ENCODE data around the gene POLN. TPM values are rescaled to one million over a fixed set of nuclear protein-coding genes. Genes with fewer than 3 reads are reported as not detected.

POLN gene
- total RNA-seq, 1 donor from 2014 or later, result 2.2 TPM

GRCh38 chr4:2264481-2265041, 22.6 kb upstream of the POLN start:
- ATAC-seq (no peak), DNase-seq (ENCODE audit: low spot score) (no peak)

DNA sequence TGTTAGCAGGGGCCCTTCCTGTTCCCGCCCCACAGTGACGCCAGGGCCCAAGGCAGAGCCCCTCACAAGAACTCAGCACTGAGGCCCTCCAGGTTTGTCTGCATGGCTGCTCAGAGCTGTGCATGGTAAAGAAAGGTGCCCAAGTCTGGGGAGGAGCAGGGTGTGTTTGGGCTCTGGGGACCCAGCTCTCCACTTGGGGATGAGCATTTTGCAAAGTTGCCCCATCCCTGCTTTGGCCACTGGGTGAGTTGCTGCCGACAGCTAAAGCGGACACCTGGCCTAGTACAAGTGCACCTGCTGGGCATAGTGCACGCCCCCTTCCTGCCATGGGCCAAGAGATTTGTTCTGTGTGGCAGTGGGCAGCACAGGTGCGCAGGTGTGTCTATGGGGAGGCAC, 22.0 kb upstream of the POLN start:
- ATAC-seq (no peak), DNase-seq (ENCODE audit: low spot score) (no peak)

DNA sequence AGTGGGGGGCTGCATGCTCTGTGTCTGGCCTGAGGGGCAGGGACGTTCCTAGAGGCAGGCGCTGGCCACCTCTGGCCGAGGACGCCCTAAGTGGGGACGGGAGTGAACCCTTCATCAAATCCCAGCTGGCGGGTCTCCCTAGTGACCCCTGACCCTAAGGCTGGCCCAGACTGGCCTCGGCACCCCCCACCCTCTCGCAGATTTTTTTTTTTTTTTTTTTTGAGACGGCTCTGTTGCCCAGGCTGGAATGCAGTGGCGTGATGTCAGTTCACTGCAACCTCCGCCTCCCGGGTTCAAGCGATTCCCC, 21.0 kb upstream of the POLN start:
- ATAC-seq (no peak), DNase-seq (ENCODE audit: low spot score) (no peak)

DNA sequence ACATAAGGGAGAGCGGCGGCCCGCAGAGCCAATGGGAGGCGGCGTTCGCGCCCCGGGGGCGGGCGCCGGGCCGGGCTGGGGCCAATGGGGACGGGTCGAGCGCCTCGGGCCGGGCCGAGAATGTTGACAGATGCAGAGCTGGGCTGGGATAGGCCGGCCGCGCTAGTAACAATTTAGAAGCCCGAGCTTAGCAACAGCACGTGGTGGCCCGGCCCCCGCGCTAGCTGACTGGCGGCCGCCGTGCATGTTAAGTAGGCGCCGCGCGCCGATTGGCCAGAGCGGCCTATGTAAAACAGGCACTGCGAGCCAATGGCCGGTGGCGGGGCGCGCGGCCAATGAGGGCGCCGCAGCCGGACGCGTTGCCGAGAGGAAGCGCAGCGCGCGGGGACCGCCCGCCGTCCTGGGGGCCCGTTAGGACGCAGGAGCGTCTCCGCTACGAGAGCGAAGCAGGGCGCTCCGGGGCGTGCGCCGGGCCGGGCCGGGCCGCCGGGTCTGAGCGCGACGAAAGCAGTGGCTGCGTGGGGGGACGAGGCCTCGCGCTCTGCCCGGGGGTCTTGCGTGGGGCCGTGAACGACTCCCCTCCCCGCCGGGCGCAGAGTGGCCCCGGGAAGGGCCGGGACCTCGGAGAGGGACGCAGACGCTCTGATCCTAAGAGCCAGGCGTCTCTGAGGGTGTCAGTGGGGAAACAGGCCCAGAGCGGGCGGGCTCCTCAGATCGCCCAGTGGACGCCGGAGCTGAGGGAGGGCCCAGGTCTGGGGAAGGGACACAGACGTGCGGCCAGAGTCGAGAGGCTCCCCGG, 20.4 kb upstream of the POLN start:
- ATAC-seq (peak; percentile 87), DNase-seq (ENCODE audit: low spot score) (peak; percentile 100)

DNA sequence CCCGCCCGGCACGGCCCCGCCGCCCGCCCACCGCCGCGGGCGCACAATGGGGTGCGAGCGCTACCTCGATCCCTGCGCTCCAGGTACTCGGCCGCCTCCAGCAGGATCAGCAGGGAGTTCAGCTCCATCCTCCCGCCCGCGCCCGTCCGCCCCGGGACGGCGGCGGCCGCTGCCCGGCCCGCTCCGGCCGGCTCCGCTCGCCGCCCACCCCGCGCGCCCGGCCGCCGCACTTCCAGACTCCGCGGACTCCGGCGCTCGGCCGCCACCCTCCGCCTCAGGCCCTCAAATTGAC, 19.9 kb upstream of the POLN start, which contains the start of gene MXD4:
TSS of gene MXD4 (minus strand) at position 257 of the 292 bp plus-strand sequence. CDS start at position 128, 129 bp downstream.
- ATAC-seq, result no peak

DNA sequence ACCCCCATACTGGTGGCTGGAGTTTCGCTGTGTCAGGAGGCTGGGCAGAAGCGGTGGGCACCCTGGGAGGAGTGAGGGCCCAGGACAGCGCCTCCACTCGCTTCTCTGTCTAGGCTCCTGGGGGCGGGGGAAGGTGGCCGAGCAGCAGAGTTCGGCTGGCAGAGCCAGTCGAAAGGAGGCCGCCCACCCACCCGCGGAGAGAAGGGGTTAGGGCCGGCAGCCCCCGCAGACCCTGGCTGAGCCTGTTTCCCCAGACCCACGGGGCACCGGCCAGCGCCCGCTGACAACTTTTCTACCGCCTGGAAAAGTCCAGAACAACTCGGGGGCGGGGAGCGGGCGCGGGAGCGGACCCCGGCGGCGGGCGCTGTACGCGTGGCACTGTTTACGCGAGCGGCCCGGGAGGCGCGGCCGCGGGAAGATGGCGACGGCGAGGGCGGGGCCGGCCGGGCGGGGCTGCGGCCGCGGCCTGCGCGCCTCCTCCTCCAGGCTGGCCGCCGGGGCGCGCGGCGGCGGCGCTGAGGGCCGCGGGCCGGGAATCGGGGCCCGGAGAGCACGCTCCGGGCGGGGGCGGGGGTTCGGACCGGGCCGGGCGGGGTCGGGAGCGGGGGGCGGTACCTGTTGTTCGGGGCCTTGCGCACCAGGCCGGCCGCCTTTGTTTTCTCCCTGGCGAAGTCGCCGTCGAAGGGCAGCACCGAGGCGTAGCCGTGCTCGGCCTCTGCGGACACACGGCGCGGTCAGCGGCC, 19.4 kb upstream of the POLN start:
- ATAC-seq, result peak; percentile 35
- DNase-seq (ENCODE audit: low spot score), result peak; percentile 63

More for the DNA sequence above, 19.9 kb upstream of the POLN start, which contains the start of gene MXD4:
- no peak for DNase-seq (ENCODE audit: low spot score)

DNA sequence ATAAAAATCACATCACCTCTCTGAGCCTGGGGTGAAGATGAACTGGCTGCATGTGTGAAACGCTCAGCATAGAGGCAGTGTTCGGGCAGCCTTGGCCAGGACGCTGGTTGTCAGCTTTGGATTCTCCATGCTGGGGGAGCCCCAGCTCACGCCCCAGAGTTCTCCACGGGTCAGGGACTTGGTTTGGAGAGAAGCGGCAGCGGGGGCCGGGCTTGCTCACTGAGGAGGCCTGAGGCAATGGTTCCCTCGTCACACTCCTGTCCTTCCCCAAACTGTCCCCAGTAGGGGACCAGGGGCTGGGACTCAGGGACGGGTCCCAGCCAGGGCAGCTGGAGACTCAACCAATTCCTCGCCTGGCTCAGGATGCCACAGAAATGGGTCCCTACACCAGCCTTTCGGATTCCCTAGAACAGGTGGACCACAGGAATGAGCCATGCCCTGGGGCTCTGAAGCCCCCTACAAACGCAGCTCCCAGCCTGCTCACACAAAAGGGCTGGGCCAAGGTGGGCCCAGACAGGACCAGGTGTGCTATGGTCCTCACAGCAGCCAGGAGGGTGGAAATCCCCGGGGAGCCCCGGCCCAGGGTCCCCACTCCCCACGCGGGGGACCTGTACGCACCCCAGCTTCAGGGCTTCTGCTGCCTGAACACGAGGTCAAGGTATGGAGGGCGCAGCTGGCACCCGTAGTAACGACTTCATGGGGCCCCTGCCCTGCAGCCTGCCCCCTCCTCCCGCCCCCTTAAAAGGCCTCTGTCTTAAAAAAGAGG, 18.6 kb upstream of the POLN start:
- DNase-seq (ENCODE audit: low spot score), result peak; percentile 47
- ATAC-seq, result no peak

GRCh38 chr4:2259541-2260343, 17.8 kb upstream of the POLN start:
- DNase-seq (ENCODE audit: low spot score) (peak; percentile 43), ATAC-seq (no peak)

GRCh38 chr4:2259036-2259540, 17.2 kb upstream of the POLN start:
- ATAC-seq (no peak), DNase-seq (ENCODE audit: low spot score) (peak; percentile 42)

DNA sequence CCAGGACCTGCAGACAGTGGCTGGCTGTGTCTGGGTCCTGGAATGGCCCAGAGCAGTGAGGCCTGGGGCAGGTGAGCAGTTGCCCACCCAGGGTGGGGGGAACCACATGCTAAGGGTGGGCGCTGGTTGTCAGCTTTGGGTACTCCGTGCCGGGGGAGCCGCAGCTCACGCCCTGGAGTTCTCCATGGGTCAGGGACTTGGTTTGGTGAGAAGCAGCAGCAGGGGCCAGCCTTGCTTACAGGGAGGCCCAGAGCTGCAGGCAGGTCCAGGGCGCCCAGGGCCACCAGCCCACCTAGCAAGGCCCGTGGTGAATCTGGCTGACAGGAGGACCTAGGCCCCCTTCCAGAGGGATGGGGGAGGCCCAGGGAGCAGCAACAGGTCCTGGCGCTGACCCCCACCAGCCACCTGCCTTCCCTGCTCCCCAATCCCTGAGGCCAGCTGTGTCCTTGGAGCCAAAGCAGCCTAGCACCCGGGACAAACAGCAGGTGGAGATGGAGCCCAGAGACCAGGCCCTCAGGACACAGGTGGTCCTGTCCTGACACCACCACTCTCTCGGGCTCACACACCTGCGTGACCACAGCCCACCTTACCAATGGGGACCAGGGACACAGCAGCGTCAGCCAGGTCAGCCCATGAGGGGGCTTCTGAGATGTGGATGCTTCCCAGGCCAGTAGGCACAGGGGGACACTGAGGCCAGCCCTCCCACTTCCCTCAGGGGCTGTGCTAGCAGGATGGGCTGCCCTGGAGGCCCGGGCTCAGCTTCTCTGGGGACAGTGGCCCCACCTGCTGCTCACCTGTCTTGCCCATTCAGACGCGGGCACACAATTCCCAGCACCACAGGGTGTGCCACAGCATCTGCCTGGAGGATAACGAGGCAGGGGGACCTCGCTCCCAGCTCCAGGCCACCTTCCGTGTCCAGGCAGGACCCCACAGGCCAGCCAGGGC, 16.4 kb upstream of the POLN start:
- DNase-seq (ENCODE audit: low spot score), result peak; percentile 45

DNA sequence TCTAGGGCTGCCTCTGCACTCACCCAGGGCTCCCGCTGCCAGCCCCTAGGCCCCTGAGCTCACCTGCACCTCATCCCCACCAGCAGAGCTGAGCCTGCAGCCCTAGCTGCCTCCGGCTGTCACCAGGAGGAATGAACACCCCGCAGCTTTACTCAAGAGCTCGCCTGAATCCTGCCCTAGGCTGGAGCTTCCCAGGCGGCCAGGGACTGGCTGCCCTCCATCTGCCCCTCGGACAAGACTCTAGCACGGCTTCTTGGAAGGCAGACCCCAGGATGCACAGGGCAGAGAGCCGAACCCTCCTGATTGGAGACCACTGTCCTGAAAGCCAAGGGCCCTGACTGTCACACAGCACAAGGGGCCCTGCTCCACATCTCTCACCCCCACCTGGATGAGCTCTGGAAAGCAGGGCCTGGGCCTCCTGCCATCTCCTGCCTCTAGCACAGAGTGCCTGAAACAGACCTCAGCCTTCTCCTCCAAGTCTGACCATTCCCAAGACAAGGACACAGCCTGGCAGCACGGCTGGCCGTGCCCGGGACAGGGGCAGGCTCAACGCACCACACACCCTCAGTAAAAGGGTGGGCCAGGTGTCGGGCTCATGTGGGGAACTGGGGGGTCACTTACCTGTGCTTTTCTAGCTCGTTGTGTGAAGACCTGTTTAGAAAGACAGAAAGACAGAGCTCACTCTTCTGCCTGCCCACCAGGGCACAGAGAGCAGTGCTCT, 15.6 kb upstream of the POLN start:
- no peak for ATAC-seq
- DNase-seq (ENCODE audit: low spot score), result peak; percentile 44

More for the DNA sequence above, 16.4 kb upstream of the POLN start:
- ATAC-seq, result no peak

GRCh38 chr4:2256781-2257191, 14.9 kb upstream of the POLN start:
- DNase-seq (ENCODE audit: low spot score) (peak; percentile 47), ATAC-seq (peak; percentile 36)

DNA sequence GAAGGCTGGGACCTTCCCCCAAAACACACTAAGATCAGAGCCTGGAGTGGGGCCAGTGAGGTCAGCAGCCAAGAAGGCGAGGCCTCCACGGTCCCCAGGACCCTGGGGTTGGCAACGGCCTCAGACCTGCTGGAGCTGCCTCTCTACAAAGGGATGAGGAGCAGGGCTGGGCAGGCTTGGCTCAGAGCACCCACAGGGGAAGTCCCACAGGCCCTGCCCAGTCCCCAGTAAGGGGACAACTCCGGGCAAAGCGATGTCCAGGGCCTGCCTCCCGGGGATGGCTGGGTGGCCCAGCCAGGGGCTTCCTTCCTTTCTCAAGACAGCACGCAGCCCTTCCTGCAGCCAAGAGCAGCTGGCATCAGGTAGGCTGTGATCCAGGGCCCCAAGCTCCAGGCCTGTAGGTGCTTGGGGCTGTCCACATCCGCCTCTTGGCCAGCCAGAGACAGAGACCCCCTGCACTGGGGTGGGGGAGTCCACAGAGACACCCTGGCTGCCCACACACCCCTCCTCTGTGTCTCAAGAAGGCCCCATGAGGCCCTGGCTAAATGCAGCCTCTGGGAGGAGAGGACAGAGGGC, 14.3 kb upstream of the POLN start:
- peak; percentile 36 for ATAC-seq
- peak; percentile 47 for DNase-seq (ENCODE audit: low spot score)

DNA sequence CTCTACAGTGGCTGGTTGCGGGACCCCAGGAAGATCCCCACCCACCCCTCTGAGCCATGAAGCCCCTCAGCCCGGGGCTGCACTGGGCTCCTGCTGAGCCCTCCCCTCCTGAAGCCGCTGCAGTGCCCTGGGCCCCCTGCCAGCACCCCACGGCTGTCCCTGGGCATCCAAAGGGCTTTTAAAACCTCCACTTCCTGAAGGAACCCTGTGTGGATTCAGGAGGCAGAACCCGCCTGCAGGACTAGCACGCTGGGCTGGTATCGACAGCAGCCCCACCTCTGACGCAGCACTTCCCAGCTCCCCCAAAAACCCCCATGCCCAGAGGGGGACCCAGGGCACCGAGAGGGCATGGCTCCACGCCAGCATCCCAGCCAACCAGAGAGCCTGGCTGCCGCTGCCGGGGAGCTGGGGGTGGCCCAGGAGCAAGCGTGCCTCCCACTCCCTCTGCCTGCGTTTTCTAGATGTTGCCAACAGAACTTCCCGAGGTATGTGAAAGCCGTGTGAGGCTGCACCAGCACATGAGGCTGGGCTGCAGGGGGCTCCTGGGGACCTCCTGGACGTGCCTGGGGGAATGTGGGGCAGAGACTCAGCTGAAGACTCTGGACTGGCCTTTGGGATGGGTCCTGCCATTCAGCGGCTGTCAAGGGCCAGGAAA, 13.7 kb upstream of the POLN start:
- ATAC-seq (no peak), DNase-seq (ENCODE audit: low spot score) (peak; percentile 48)

GRCh38 chr4:2254665-2255500, 13.0 kb upstream of the POLN start:
- ATAC-seq (no peak), DNase-seq (ENCODE audit: low spot score) (no peak)

DNA sequence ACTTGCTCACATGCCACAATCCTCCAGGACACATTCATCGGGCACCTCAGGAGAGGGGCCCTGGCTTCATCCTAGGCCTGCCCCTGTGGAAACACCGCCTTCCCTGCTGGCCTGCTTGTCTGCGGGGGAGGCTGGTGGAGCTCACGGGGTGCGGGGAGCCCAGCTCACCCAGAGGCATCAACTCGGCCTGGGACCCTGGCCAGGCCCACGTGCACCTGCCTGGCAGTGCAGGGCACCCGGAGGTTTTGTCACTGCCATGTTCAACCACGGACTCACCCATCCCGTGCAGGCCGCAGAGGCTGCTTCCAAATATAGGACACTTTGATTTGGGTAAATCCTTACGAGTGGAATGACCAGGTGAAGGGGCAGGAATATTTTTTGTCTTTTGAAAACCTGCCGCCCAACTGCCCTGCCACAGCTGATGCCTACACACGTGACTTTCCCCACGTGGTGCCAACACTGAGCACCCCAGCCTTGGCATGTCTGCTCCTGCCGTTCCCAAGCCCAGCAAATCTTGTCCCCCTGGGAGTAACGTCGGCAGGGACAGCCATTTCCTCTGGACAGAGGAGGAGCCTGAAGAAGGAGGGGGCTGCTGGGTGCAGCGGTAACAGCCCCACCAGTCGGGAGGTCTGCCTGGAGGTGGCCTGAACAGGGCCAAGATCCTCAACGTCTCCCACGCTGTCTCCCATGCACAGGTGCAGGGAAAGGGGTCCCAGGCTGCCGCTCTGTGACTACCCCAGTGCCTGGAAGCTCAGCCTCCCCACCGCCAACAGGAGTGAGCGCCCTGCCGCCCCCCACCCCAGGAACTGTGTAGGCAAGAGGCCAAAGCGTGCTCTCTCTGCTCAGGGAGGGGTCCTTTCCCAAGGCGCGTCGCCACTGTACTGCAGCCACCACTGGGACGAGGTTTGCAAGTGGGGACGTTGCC, 11.5 kb upstream of the POLN start:
- DNase-seq (ENCODE audit: low spot score) (no peak), ATAC-seq (no peak)
